ENCODE measurements around the gene CD177.

GRCh38 chr19:43406297-43406696 lies 52.8 kb downstream of the CD177 start:
- TF ChIP-seq, protein P1, sequence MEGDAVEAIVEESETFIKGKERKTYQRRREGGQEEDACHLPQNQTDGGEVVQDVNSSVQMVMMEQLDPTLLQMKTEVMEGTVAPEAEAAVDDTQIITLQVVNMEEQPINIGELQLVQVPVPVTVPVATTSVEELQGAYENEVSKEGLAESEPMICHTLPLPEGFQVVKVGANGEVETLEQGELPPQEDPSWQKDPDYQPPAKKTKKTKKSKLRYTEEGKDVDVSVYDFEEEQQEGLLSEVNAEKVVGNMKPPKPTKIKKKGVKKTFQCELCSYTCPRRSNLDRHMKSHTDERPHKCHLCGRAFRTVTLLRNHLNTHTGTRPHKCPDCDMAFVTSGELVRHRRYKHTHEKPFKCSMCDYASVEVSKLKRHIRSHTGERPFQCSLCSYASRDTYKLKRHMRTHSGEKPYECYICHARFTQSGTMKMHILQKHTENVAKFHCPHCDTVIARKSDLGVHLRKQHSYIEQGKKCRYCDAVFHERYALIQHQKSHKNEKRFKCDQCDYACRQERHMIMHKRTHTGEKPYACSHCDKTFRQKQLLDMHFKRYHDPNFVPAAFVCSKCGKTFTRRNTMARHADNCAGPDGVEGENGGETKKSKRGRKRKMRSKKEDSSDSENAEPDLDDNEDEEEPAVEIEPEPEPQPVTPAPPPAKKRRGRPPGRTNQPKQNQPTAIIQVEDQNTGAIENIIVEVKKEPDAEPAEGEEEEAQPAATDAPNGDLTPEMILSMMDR (conservative IDR thresholded peaks at IDR 0.05 in 1 of 2, IDR thresholded peaks at IDR 0.05 in 1 of 2; ENCODE audit: low read depth in 1 of 2, low read length in 2 of 2) = no peak
- TF ChIP-seq EZH2 (IDR thresholded peaks at IDR 0.05; ENCODE audit: low read length, missing control alignments) = no peak

Data from fibroblast of lung (primary cell).